ENCODE measurements around the gene S1PR3.

GRCh38 chr9:88993871-88994460, 2.7 kb downstream of the S1PR3 start:
- no peak for TF ChIP-seq EZH2 (IDR thresholded peaks at IDR 0.05)
- no peak for TF ChIP-seq POLR2AphosphoS5 (IDR thresholded peaks at IDR 0.05; ENCODE audit: borderline replicate concordance, low read depth, low read length)
- no peak for TF ChIP-seq FOXP2 (optimal IDR thresholded peaks at IDR 0.05; ENCODE audit: control extremely low read depth, extremely low read length, insufficient read depth)

Data from SK-N-MC (cell line).